ENCODE measurements around the gene MAN2A2. TPM values are rescaled to one million over a fixed set of nuclear protein-coding genes. Genes with fewer than 3 reads are reported as not detected.

The MAN2A2 gene
- total RNA-seq, 1 experiment from 2014 or later, result 27.4 TPM

- no peak overlapping the region for H4K5ac ChIP-seq (ENCODE audit: insufficient read length, low read depth, low read length)
- no peak overlapping the region for H3K4ac ChIP-seq (ENCODE audit: low read depth, low read length)
- no peak overlapping the region for H2AK5ac ChIP-seq (ENCODE audit: insufficient read length, low read length)
- H3K4me2 ChIP-seq (ENCODE audit: insufficient read depth, insufficient read length, low read length), result peak overlapping the region; percentile 41
- H3K27ac ChIP-seq (ENCODE audit: insufficient read length, low read depth, low read length), result no peak overlapping the region
- no peak for TF ChIP-seq CTCF (conservative IDR thresholded peaks at IDR 0.05)
- H4K20me1 ChIP-seq (ENCODE audit: control insufficient read depth, insufficient read depth, insufficient read length), result peaks cover 3% of the 10 kb centered on the region
- no peak for DNase-seq
- H3T11ph ChIP-seq (ENCODE audit: low read length), result no peak overlapping the region
- H3K23ac ChIP-seq (ENCODE audit: insufficient read length, low read depth, low read length), result no peak overlapping the region
- no CpG with 5 or more reads among the region's 20 CpGs for WGBS (ENCODE audit: extremely low coverage, insufficient read length, low lambda C conversion rate)
- no peaks in the 10 kb centered on the region for H3K79me2 ChIP-seq (ENCODE audit: insufficient read depth, low read length)
- no peak overlapping the region for H4K8ac ChIP-seq (replicated peaks; ENCODE audit: insufficient read length, low read depth, low read length)
- peaks cover 7% of the 10 kb centered on the region; the same call in 1 of the 2 replicates for H3K4me1 ChIP-seq (ENCODE audit: insufficient read depth, low read length)
- peak overlapping the region; percentile 77 to 82 for H3K4me3 Mint-ChIP-seq
- H3K27ac Mint-ChIP-seq, result peak overlapping the region in 1 of 3 experiments; percentile 68; a peak in 1 of 7 replicates
- no peak overlapping the region for H2BK12ac ChIP-seq (ENCODE audit: insufficient read length, low read depth, low read length)
- no peak overlapping the region for H2BK5ac ChIP-seq (ENCODE audit: insufficient read length, low read length)
- no peak overlapping the region for H4K91ac ChIP-seq (ENCODE audit: insufficient read length, low read depth, low read length)
- no peak overlapping the region for H2AFZ ChIP-seq (ENCODE audit: low read length)
- no peaks in the 10 kb centered on the region for H3K79me1 ChIP-seq (ENCODE audit: insufficient read depth, low read depth, low read length, poor library complexity, severe bottlenecking)
- H3K9ac ChIP-seq (ENCODE audit: extremely low read depth, insufficient read length, low read length), result no peak overlapping the region
- H3K56ac ChIP-seq (ENCODE audit: insufficient read length, low read depth, low read length), result no peak overlapping the region
- no peak overlapping the region for H2BK15ac ChIP-seq (ENCODE audit: low read depth, low read length)
- H3K4me1 Mint-ChIP-seq, result peaks cover 15 to 16% of the 10 kb centered on the region in 2 experiments
- H3K36me3 Mint-ChIP-seq (ENCODE audit: insufficient read depth in 1 of 3, low read depth in 3 of 3), result peaks cover 15 to 45% (median 44%) of the 10 kb centered on the region in 3 experiments; a peak in 6 of 7 replicates
- no peak overlapping the region for H2BK120ac ChIP-seq (ENCODE audit: low read depth, low read length, poor library complexity, severe bottlenecking)
- no peaks in the 10 kb centered on the region for H3K9me3 Mint-ChIP-seq
- H3K18ac ChIP-seq (ENCODE audit: insufficient read length, low read depth, low read length), result no peak overlapping the region
- peaks cover 15% of the 10 kb centered on the region for H3K23me2 ChIP-seq (ENCODE audit: insufficient read length, low read depth, low read length, poor library complexity, severe bottlenecking)
- H2BK20ac ChIP-seq (ENCODE audit: low read depth, low read length, poor library complexity, severe bottlenecking), result no peak overlapping the region
- H3K27me3 Mint-ChIP-seq (ENCODE audit: low read depth), result no peaks in the 10 kb centered on the region
- H3K27me3 ChIP-seq (ENCODE audit: insufficient read depth, low read length), result no peaks in the 10 kb centered on the region
- H3K14ac ChIP-seq (ENCODE audit: insufficient read depth, low read length), result no peak overlapping the region
- no peaks in the 10 kb centered on the region for H3K9me3 ChIP-seq (ENCODE audit: control insufficient read depth, low read depth, low read length)
Measured at GRCh38 chr15:90955624-90956273, 52.6 kb downstream of the MAN2A2 start.

All from H9 (cell line).